HEK293 (cell line): ENCODE results near the gene SEMA3A.
"Not testable (repeated sequence)": the region's sequence is repeated elsewhere in the genome, so short reads cannot be mapped to it uniquely, and the experiment has no call there.

Experiments used
- CTCF ChIA-PET: fragments of 350-600 bp; formaldehyde crosslinking; extraction: SDS; loops from one replicate; lab custom pipeline; 2021; ENCODE audit warnings: antibody characterized with exemption; lab: Yijun Ruan, JAX
- POLR2A ChIA-PET: fragments of 300-600 bp; formaldehyde crosslinking; extraction: SDS; loops from one replicate; lab custom pipeline; 2020; ENCODE audit warnings: antibody characterized with exemption, inconsistent platforms; lab: Yijun Ruan, JAX
- H3K27ac ChIP-seq: fragments of 200-500 bp; sonication (Bioruptor generic); 2 replicates; pipeline ENCODE4 v1.5.1; 2014; ENCODE audit warnings: low read depth, low read length, control low read depth, inconsistent platforms; ENCODE audit errors: extremely low read depth
- H3K36me3 ChIP-seq, 2 experiments: fragments of 200-500 bp in 1 of 2; sonication (Bioruptor generic) in 1 of 2; 1 replicate in 1 of 2; 2 replicates in 1 of 2; pipeline ENCODE4 v1.5.1; 2014 to 2017; ENCODE audit warnings: inconsistent platforms in 2 of 2, low read length in 2 of 2; ENCODE audit not compliant: control insufficient read depth in 2 of 2, insufficient read depth in 1 of 2
- H3K4me1 ChIP-seq: fragments of 200-500 bp; sonication (Bioruptor generic); 2 replicates; pipeline ENCODE4 v1.5.1; 2014; ENCODE audit warnings: mild to moderate bottlenecking, low read length, inconsistent platforms; ENCODE audit not compliant: control insufficient read depth, insufficient read depth
- H3K4me3 ChIP-seq: 2 replicates; pipeline ENCODE4 v1.5.1; 2011; ENCODE audit warnings: low read depth, mild to moderate bottlenecking, control low read depth, low read length, moderate library complexity
- H3K9me3 ChIP-seq: fragments of 200-500 bp; sonication (Bioruptor generic); 2 replicates; pipeline ENCODE4 v1.5.1; 2014; ENCODE audit warnings: low read depth, low read length, inconsistent platforms; ENCODE audit not compliant: control insufficient read depth, insufficient read depth
- BCL6B ChIP-seq: fragments of 450-650 bp; formaldehyde crosslinking; IDR thresholded peaks from 2 replicates; pipeline ENCODE4 v1.5.1; 2017; ENCODE audit warnings: missing biosample characterization, missing genetic modification characterization
- HOXD13 ChIP-seq: sonication (generic); formaldehyde crosslinking; IDR thresholded peaks from 2 replicates; pipeline ENCODE4 v1.8.0; 2022; ENCODE audit warnings: missing genetic modification reagents, borderline replicate concordance
- MYNN ChIP-seq: fragments of 450-650 bp; formaldehyde crosslinking; IDR thresholded peaks from 2 replicates; pipeline ENCODE4 v1.5.1; 2016; ENCODE audit warnings: missing biosample characterization, missing genetic modification characterization, borderline replicate concordance
- PRDM1 ChIP-seq: fragments of 450-650 bp; formaldehyde crosslinking; IDR thresholded peaks from 2 replicates; pipeline ENCODE4; 2016; ENCODE audit warnings: missing biosample characterization, missing genetic modification characterization
- SCRT1 ChIP-seq: fragments of 450-650 bp; formaldehyde crosslinking; IDR thresholded peaks from 2 replicates; pipeline ENCODE4 v1.5.1; 2016; ENCODE audit warnings: missing biosample characterization, missing genetic modification characterization, borderline replicate concordance
- ZBTB10 ChIP-seq: fragments of 450-650 bp; formaldehyde crosslinking; IDR thresholded peaks from 2 replicates; pipeline ENCODE4 v1.5.1; 2016; ENCODE audit warnings: missing biosample characterization, missing genetic modification characterization
- ZBTB11 ChIP-seq: fragments of 450-650 bp; formaldehyde crosslinking; conservative IDR thresholded peaks from 2 replicates; pipeline ENCODE4 v1.5.1; 2016; ENCODE audit warnings: low read depth, missing biosample characterization, missing genetic modification characterization
- ZBTB20 ChIP-seq: fragments of 450-650 bp; formaldehyde crosslinking; IDR thresholded peaks from 2 replicates; pipeline ENCODE4 v1.5.1; 2016; ENCODE audit warnings: missing biosample characterization, missing genetic modification characterization
- ZBTB48 ChIP-seq: fragments of 450-650 bp; formaldehyde crosslinking; IDR thresholded peaks from 2 replicates; pipeline ENCODE4 v1.5.1; 2016; ENCODE audit warnings: missing biosample characterization, missing genetic modification characterization
- ZBTB49 ChIP-seq: fragments of 450-650 bp; formaldehyde crosslinking; IDR thresholded peaks from 2 replicates; pipeline ENCODE4 v1.5.1; 2016; ENCODE audit warnings: missing biosample characterization, missing genetic modification characterization, low read depth
- ZNF132 ChIP-seq: fragments of 450-650 bp; formaldehyde crosslinking; IDR thresholded peaks from 2 replicates; pipeline ENCODE4 v1.5.1; 2017; ENCODE audit warnings: missing biosample characterization, missing genetic modification characterization, borderline replicate concordance
- ZNF2 ChIP-seq: fragments of 450-650 bp; formaldehyde crosslinking; IDR thresholded peaks from 2 replicates; pipeline ENCODE4 v1.5.1; 2016; ENCODE audit warnings: missing biosample characterization, missing genetic modification characterization
- ZNF366 ChIP-seq: fragments of 450-650 bp; formaldehyde crosslinking; conservative IDR thresholded peaks from 2 replicates; pipeline ENCODE4 v1.5.1; 2016; ENCODE audit warnings: missing biosample characterization, missing genetic modification characterization
- ZNF398 ChIP-seq: fragments of 450-650 bp; formaldehyde crosslinking; IDR thresholded peaks from 2 replicates; pipeline ENCODE4 v1.5.1; 2017; ENCODE audit warnings: missing biosample characterization, missing genetic modification characterization
- ZNF561 ChIP-seq: fragments of 450-650 bp; IDR thresholded peaks from 2 replicates; pipeline ENCODE4 v1.5.1; 2018; ENCODE audit warnings: missing biosample characterization, missing genetic modification characterization, borderline replicate concordance
- ZNF585B ChIP-seq: fragments of 450-650 bp; formaldehyde crosslinking; IDR thresholded peaks from 2 replicates; pipeline ENCODE4 v1.5.1; 2016; ENCODE audit warnings: missing biosample characterization, missing genetic modification characterization
- ZNF623 ChIP-seq: fragments of 450-650 bp; formaldehyde crosslinking; IDR thresholded peaks from 2 replicates; pipeline ENCODE4 v1.5.1; 2016; ENCODE audit warnings: missing biosample characterization, missing genetic modification characterization
- ZNF629 ChIP-seq: fragments of 450-650 bp; formaldehyde crosslinking; IDR thresholded peaks from 2 replicates; pipeline ENCODE4 v1.5.1; 2017; ENCODE audit warnings: missing biosample characterization, missing genetic modification characterization
- ZNF76 ChIP-seq: fragments of 450-650 bp; formaldehyde crosslinking; IDR thresholded peaks from 2 replicates; pipeline ENCODE4; 2016; ENCODE audit warnings: low read depth, missing biosample characterization, missing genetic modification characterization, borderline replicate concordance
- ZNF791 ChIP-seq: fragments of 450-650 bp; formaldehyde crosslinking; IDR thresholded peaks from 2 replicates; pipeline ENCODE4 v1.5.1; 2016; ENCODE audit warnings: missing biosample characterization, missing genetic modification characterization
- ZXDB ChIP-seq: fragments of 450-650 bp; formaldehyde crosslinking; IDR thresholded peaks from 2 replicates; pipeline ENCODE4 v1.5.1; 2016; ENCODE audit warnings: missing biosample characterization, missing genetic modification characterization

The SEMA3A gene

GRCh38 chr7:84194484-84195271 lies at the start of gene SEMA3A (continued):
- TF ChIP-seq ZNF561 (tag by site-specific recombination) (peak; percentile 49; the same call in 1 of the 2 replicates), ZNF2 (tag by site-specific recombination) (peak; percentile 76; the same call in 1 of the 2 replicates), ZNF629 (tag by site-specific recombination) (no peak), ZNF623 (tag by site-specific recombination) (0 out of 2 replicates have a peak, but pooled peaks have one; percentile 20), ZXDB (peak; percentile 72), ZBTB20 (tag by site-specific recombination) (0 out of 2 replicates have a peak, but pooled peaks have one; percentile 45), BCL6B (tag by site-specific recombination) (no peak), ZNF791 (no peak), ZNF76 (tag by site-specific recombination) (0 out of 2 replicates have a peak, but pooled peaks have one; percentile 16), ZNF132 (tag by site-specific recombination) (no peak), ZBTB48 (tag by site-specific recombination) (peak; percentile 66; the same call in 1 of the 2 replicates), PRDM1 (peak; percentile 97), ZNF366 (tag by site-specific recombination) (peak; percentile 90), SCRT1 (peak; percentile 89), ZBTB11 (0 out of 2 replicates have a peak, but pooled peaks have one; percentile 38)

- H3K4me1 ChIP-seq, POLR2A ChIA-PET, H3K36me3 ChIP-seq, H3K9me3 ChIP-seq, H3K4me3 ChIP-seq, H3K27ac ChIP-seq, CTCF ChIA-PET: not testable (repeated sequence)
Observed at GRCh38 chr7:84243037-84243436, 48.4 kb upstream of the SEMA3A start.

- Histone ChIP-seq H3K36me3 (no peaks in the 10 kb centered on the region), H3K4me1 (no peaks in the 10 kb centered on the region), H3K9me3 (no peaks in the 10 kb centered on the region), H3K4me3 (no peak overlapping the region), H3K27ac (no peak overlapping the region)
- ChIA-PET POLR2A (interaction anchor here (0.7 kb wide), 1 partner anchor 128 kb away, joined by 3 read pairs; no protein-coding TSS in a partner anchor), CTCF (no interaction called here)
- TF ChIP-seq ZBTB10 (tag by site-specific recombination) (no peak), ZBTB49 (tag by site-specific recombination) (no peak), ZNF398 (no peak), MYNN (no peak), HOXD13 (CRISPR knock-in tag) (no peak), ZNF585B (tag by site-specific recombination) (no peak)
Observed at GRCh38 chr7:84238596-84238995, 44.0 kb upstream of the SEMA3A start.
